ENCODE results near the gene WWOX. TPM values are rescaled to one million over a fixed set of nuclear protein-coding genes. Genes with fewer than 3 reads are reported as not detected.

WWOX gene
- total RNA-seq, 1 donor from 2014 or later: 16.1 TPM

- Mint-ChIP-seq H3K9me3 (peaks cover 18% of the 10 kb centered on the region), H3K27me3 (no peaks in the 10 kb centered on the region), H3K4me1 (peaks cover 23% of the 10 kb centered on the region), H3K27ac (no peak overlapping the region), H3K36me3 (ENCODE audit: low read depth) (no peaks in the 10 kb centered on the region), H3K4me3 (no peak overlapping the region)
- intact Hi-C loops (cut with micrococcal nuclease): no loop called here
- no peak for DNase-seq
Measured at GRCh38 chr16:78786635-78787034, 687.2 kb downstream of the WWOX start.

DNA sequence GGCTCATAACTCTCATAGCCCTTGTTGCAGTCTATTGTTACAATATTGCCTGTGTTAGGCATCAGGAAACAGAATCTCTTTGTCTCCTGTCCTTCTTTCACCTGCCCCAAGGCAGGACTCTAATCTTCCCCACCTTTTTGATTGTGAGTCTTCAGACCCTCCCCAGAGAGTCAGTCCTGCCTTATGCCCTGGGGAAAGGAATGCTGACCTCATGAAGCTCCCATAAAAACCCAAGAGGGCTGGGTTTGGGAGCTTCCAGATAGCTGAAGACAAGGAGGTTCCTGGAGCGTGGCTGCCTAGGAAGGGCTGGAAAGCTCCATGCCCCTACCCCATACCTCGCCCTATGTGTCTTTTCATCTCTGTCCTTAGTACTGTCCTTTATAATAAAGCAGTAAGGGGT lies 688.8 kb downstream of the WWOX start:
- intact Hi-C loops (cut with micrococcal nuclease): no loop called here
- Mint-ChIP-seq H3K9me3 (peaks cover 12% of the 10 kb centered on the region), H3K4me1 (peaks cover 24% of the 10 kb centered on the region), H3K4me3 (no peak overlapping the region), H3K27ac (no peak overlapping the region), H3K36me3 (ENCODE audit: low read depth) (no peaks in the 10 kb centered on the region), H3K27me3 (no peaks in the 10 kb centered on the region)
- no peak for DNase-seq

- H3K4me1 Mint-ChIP-seq: peaks cover 24% of the 10 kb centered on the region
- H3K36me3 Mint-ChIP-seq (ENCODE audit: low read depth): no peaks in the 10 kb centered on the region
- H3K27ac Mint-ChIP-seq: no peak overlapping the region
- H3K9me3 Mint-ChIP-seq: peaks cover 12% of the 10 kb centered on the region
- DNase-seq: no peak
- intact Hi-C loops (cut with micrococcal nuclease): no loop called here
- no peaks in the 10 kb centered on the region for H3K27me3 Mint-ChIP-seq
- no peak overlapping the region for H3K4me3 Mint-ChIP-seq
Measured at GRCh38 chr16:78788696-78789095, 689.2 kb downstream of the WWOX start.

DNA sequence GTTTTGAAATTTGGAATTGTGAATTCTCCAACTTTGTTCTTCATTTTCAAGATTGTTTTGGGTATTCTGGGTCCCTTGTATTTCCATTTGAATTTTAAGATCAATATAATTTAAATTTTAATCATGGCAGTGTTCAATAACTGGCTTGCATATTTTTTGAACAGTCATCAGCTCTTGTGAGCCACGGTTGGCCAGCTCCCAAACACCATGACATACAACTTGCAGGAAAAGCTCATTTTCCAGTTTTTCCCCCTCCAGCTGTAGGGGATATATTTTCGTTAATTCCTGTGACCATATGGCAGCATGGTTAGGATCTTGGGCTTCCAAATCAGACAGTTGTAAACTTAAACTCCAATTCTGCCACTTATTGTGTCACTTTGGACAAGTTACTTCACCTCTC lies 690.1 kb downstream of the WWOX start:
- no peak for DNase-seq
- H3K9me3 Mint-ChIP-seq: peaks cover 12% of the 10 kb centered on the region
- no peaks in the 10 kb centered on the region for H3K36me3 Mint-ChIP-seq (ENCODE audit: low read depth)
- intact Hi-C loops (cut with micrococcal nuclease): no loop called here
- no peak overlapping the region for H3K4me3 Mint-ChIP-seq
- peaks cover 26% of the 10 kb centered on the region for H3K4me1 Mint-ChIP-seq
- H3K27ac Mint-ChIP-seq: no peak overlapping the region
- H3K27me3 Mint-ChIP-seq: no peaks in the 10 kb centered on the region

DNA sequence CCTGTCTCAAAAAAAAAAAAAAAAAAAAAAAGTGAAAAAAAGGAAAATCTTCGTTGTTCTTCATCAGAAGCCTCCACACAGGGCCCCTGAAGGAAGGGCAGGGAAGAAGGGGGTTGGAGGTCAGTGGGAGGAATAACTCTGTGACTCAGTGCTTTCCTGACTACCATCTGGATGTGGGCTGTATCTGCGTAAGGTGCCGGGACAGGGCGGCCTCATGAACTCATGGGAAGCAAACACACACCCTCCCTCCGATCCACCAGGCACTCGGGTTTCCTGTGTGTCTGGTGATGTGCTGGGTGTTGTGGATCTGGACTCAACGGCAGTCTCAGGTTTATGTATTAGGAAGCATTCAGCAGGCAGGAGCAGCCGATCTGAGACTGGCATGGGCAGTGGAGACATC lies 691.6 kb downstream of the WWOX start:
- H3K27me3 Mint-ChIP-seq: no peaks in the 10 kb centered on the region
- no peak for DNase-seq
- peaks cover 12% of the 10 kb centered on the region for H3K9me3 Mint-ChIP-seq
- no peak overlapping the region for H3K4me3 Mint-ChIP-seq
- intact Hi-C loops (cut with micrococcal nuclease): no loop called here
- H3K4me1 Mint-ChIP-seq: peaks cover 30% of the 10 kb centered on the region
- peak overlapping the region; percentile 81 for H3K27ac Mint-ChIP-seq
- H3K36me3 Mint-ChIP-seq (ENCODE audit: low read depth): no peaks in the 10 kb centered on the region

DNA sequence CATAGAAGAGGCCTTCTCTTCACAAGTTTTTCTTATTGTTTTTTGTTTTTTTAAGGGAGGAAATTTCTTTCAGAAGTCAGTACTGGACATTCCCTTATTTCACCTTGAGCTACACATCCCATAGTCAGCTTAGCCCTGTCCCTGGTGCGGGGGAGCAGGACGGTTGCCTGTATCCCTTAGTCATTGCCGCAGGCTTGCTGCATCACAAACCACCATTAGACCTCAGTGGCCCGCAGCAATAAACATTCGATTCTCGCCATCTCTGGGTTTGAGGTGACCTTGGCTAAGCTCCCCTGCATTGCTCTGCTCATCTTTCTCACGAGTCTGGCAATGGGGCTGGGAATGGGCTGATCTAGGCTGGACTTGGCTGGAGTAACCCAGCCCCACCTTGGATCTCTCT lies 692.5 kb downstream of the WWOX start:
- Mint-ChIP-seq H3K4me1 (peaks cover 30% of the 10 kb centered on the region), H3K27me3 (no peaks in the 10 kb centered on the region), H3K9me3 (peaks cover 12% of the 10 kb centered on the region), H3K36me3 (ENCODE audit: low read depth) (no peaks in the 10 kb centered on the region), H3K4me3 (no peak overlapping the region), H3K27ac (no peak overlapping the region)
- intact Hi-C loops (cut with micrococcal nuclease): no loop called here
- DNase-seq: no peak

DNA sequence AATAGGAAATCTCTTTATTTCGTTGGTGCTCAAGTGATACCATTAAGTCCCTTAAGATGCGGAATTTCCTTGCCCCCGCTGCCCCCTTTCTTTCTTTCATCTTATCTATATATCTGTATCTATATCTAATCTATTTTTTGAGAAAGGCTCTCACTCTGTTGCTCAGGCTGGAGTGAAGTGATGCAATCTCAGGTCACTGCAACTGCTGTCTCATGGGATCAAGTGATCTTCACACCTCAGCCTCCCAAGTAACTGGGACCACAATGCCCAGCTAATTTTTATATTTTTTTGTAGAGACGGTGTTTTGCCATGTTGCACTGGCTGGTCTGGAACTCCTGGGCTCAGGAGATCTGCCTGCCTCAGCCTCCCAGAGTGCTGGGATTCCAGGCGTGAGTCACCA lies 693.5 kb downstream of the WWOX start:
- intact Hi-C loops (cut with micrococcal nuclease): no loop called here
- Mint-ChIP-seq H3K27ac (no peak overlapping the region), H3K4me1 (peaks cover 28% of the 10 kb centered on the region), H3K4me3 (no peak overlapping the region), H3K36me3 (ENCODE audit: low read depth) (no peaks in the 10 kb centered on the region), H3K27me3 (no peaks in the 10 kb centered on the region), H3K9me3 (peaks cover 9% of the 10 kb centered on the region)
- no peak for DNase-seq

DNA sequence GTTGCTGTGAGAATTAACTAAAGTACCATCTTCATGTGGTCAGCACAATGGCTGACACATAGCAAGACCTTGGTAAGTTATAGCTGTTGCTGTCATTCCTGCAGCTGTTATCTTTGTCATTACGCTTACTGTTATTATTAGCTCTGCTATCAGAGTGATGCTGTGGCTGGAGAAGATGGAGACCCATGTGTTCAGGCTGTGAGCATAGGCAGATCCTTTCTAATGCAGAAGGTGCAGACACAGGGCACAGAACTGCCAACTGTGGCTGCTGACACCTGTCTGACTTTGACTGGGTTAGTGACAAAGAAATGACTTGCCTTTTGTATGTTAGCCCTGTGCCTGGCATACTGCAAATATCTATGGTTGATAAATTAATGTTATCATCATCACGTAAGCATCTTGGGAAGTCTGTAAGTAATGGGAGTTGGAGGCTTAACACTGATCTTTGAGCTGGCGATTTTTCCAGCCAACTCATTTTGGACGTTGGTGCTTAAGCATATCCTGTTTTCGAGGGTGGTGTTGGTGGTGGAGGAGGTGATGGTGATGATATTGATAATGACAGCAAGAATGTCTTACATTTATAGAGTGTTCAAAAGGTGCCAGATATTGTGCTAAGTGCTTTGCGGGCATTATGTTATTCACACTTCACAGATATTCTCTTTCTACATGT lies 695.3 kb downstream of the WWOX start:
- Mint-ChIP-seq H3K4me3 (no peak overlapping the region), H3K4me1 (peaks cover 25% of the 10 kb centered on the region), H3K27me3 (no peaks in the 10 kb centered on the region), H3K36me3 (ENCODE audit: low read depth) (no peaks in the 10 kb centered on the region), H3K9me3 (peaks cover 3% of the 10 kb centered on the region), H3K27ac (peak overlapping the region; percentile 5)
- intact Hi-C loops (cut with micrococcal nuclease): no loop called here
- peak; percentile 58 for DNase-seq

DNA sequence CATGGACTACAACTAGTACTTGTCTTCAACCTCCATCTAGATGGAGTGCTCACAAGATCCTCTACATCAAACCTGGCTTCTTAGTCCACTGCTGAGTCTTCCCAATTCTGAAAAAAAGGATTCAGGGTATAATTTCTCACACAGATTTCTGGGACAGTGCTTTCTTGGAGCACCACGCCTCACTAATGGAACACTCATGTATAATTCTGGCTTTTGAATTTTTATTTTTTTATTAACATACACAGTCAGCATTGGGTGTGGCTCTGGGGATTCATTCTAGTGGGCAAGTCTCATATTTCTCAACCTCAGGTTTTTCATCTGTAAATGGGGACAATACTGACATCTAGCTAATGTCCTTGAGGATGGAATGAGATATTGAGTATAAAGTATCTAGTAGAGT lies 696.0 kb downstream of the WWOX start:
- Mint-ChIP-seq H3K4me1 (peaks cover 24% of the 10 kb centered on the region), H3K4me3 (no peak overlapping the region), H3K27me3 (peaks cover 2% of the 10 kb centered on the region), H3K9me3 (peaks cover under 1% of the 10 kb centered on the region), H3K36me3 (ENCODE audit: low read depth) (no peaks in the 10 kb centered on the region), H3K27ac (peak overlapping the region; percentile 47)
- DNase-seq: no peak
- intact Hi-C loops (cut with micrococcal nuclease): no loop called here

DNA sequence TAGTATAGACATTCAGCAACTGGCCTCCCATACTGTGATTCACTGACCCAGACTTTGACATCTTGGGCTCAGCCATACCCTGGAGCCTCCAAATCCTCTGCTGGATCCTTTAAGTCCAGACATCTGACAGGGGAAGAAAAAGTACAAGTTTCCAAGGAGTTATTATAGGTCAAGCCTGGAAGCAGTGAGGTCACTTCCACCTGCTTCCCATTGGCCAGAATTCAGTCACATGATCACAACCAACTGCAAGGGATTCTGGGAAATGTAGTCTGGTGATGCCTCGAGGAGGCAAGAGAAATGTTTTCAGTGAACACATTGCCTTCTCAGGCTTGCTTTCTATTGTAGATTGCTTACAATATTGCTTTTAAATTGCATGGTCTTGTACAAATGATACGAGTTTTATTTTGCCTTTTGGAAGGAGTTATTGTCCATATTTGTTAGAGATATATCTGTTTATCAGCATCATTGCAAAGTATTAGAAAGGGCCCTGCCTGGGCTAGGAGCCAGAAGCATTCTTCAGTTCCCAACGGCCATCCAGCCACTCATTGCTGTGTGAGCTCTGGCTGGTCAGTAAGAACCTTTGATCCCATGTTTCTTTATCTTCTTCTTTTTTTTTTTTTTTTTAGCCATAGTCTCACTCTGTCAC lies 696.9 kb downstream of the WWOX start:
- H3K27me3 Mint-ChIP-seq: peaks cover 2% of the 10 kb centered on the region
- no peaks in the 10 kb centered on the region for H3K9me3 Mint-ChIP-seq
- DNase-seq: peak; percentile 76
- no peak overlapping the region for H3K4me3 Mint-ChIP-seq
- intact Hi-C loops (cut with micrococcal nuclease): no loop called here
- H3K36me3 Mint-ChIP-seq (ENCODE audit: low read depth): no peaks in the 10 kb centered on the region
- H3K27ac Mint-ChIP-seq: no peak overlapping the region
- H3K4me1 Mint-ChIP-seq: peaks cover 21% of the 10 kb centered on the region

- no peak overlapping the region for H3K4me3 Mint-ChIP-seq
Measured at GRCh38 chr16:78799429-78799828, 700.0 kb downstream of the WWOX start.

GRCh38 chr16:78800523-78800922 lies 701.1 kb downstream of the WWOX start:
- H3K36me3 Mint-ChIP-seq (ENCODE audit: low read depth): no peaks in the 10 kb centered on the region
- H3K27ac Mint-ChIP-seq: peak overlapping the region; percentile 12
- peaks cover 7% of the 10 kb centered on the region for H3K4me1 Mint-ChIP-seq

More at GRCh38 chr16:78799429-78799828, 700.0 kb downstream of the WWOX start:
- no peak for DNase-seq
- Mint-ChIP-seq H3K9me3 (no peaks in the 10 kb centered on the region), H3K27me3 (peaks cover 2% of the 10 kb centered on the region), H3K27ac (no peak overlapping the region), H3K4me1 (peaks cover 15% of the 10 kb centered on the region), H3K36me3 (ENCODE audit: low read depth) (no peaks in the 10 kb centered on the region)
- intact Hi-C loops (cut with micrococcal nuclease): no loop called here

DNA sequence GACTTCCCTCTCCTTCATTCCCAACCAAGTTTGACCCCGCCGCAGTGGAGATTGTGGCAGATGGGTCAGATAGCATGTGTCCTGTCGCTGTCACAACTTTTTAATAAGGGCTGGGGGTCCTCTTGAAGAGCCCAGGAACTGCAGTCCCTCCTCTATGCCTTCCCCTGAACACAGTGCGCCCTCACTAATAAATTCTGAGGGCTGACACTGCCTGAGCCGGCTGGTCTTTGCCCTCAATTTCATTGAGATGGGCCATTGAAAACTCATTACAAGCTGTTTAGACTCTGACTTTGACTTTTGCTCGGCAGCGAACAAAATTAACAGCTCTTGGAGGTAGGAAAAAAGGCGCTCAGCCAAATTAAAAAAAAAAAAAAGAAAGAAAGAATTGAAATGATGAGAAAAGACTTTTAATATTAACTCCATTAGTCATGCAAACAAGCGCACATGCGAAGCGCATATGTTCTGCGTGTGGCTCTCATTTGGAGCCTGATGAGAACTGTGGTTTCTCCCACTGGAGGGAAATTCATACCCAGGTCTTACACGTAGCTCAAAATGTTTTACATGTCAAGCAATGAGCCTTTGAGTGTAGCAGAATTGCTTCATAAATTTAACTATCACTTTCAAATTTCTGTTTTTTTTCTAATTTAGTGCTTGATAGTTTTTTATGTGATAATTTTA lies 704.7 kb downstream of the WWOX start:
- no peak for DNase-seq
- Mint-ChIP-seq H3K27me3 (peaks cover 2% of the 10 kb centered on the region), H3K9me3 (peaks cover 9% of the 10 kb centered on the region), H3K27ac (no peak overlapping the region), H3K36me3 (ENCODE audit: low read depth) (no peaks in the 10 kb centered on the region), H3K4me3 (no peak overlapping the region), H3K4me1 (peaks cover 7% of the 10 kb centered on the region)
- intact Hi-C loops (cut with micrococcal nuclease): loop anchor here (5.0 kb wide), 1 partner anchor 33 kb away; no protein-coding TSS in a partner anchor

More at GRCh38 chr16:78800523-78800922, 701.1 kb downstream of the WWOX start:
- peaks cover 2% of the 10 kb centered on the region for H3K27me3 Mint-ChIP-seq
- H3K4me3 Mint-ChIP-seq: no peak overlapping the region
- peaks cover 2% of the 10 kb centered on the region for H3K9me3 Mint-ChIP-seq
- peak; percentile 57 for DNase-seq
- intact Hi-C loops (cut with micrococcal nuclease): loop anchor here (5.0 kb wide), 1 partner anchor 37 kb away; no protein-coding TSS in a partner anchor

DNA sequence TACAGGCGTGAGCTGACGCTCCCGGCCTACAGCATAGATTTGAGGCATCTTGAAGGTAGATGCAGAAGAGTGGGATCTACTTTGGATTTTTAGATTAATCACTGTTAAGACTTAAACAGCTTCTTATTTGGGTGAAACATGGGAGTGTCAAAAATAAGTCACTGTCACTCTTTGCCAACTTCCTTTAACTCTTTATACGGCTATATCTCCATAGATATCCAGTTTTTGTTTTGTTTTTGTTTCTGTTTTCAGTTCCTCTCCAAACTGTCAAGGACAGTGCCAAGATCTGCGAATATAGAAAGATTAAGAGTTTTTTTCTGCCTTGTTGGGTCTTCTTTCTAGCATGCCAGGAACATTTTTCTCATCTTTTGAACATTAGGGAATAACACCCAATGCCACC lies 706.1 kb downstream of the WWOX start:
- Mint-ChIP-seq H3K4me3 (no peak overlapping the region), H3K27ac (no peak overlapping the region), H3K36me3 (ENCODE audit: low read depth) (no peaks in the 10 kb centered on the region), H3K4me1 (peaks cover 5% of the 10 kb centered on the region), H3K9me3 (peaks cover 9% of the 10 kb centered on the region), H3K27me3 (no peaks in the 10 kb centered on the region)
- intact Hi-C loops (cut with micrococcal nuclease): no loop called here
- no peak for DNase-seq
